GM12878 (cell line): ENCODE results near the gene FGD6. TPM values are rescaled to one million over a fixed set of nuclear protein-coding genes. Genes with fewer than 3 reads are reported as not detected.

Source experiments
- ATAC-seq: fragments of 200-7000 bp; cut with Tn5 transposase; 3 replicates; pipeline ENCODE4 v1.9.1; 2020; ENCODE audit warnings: mild to moderate bottlenecking, moderate library complexity
- BruUV-seq: library from RNA; stranded (reverse); fragments of 400-500 nt; replicated peaks from 2 replicates; lab custom pipeline; 2021; lab: Mats Ljungman, UMichigan
- CTCF ChIA-PET: fragments of 300-600 bp; sonication (Branson Sonifier 250); formaldehyde crosslinking; extraction: SDS; loops from one replicate; lab custom pipeline; 2021; ENCODE audit warnings: inconsistent platforms; lab: Yijun Ruan, JAX
- POLR2A ChIA-PET: fragments of 350-600 bp; formaldehyde crosslinking; extraction: SDS; loops from one replicate; lab custom pipeline; 2021; ENCODE audit warnings: inconsistent platforms; lab: Charles Lee
- RAD21 ChIA-PET: fragments of 300-600 bp; sonication (Branson Sonifier 250); formaldehyde crosslinking; loops from one replicate; lab custom pipeline; 2023; ENCODE audit warnings: antibody characterized with exemption; ENCODE audit not compliant: unreplicated experiment; lab: Charles Lee
- SMC1A ChIA-PET: fragments of 300-600 bp; sonication (Branson Sonifier 250); formaldehyde crosslinking; loops from one replicate; lab custom pipeline; 2023; ENCODE audit not compliant: unreplicated experiment, uncharacterized antibody; lab: Charles Lee
- DNase-seq: peaks from one replicate; pipeline ENCODE4 v3.0.0-alpha.2; 2011; ENCODE audit warnings: low read depth, low spot score
- FAIRE-seq: peaks from 3 replicates; lab custom pipeline; 2011; peaks lifted over from hg19 to GRCh38; lab: Jason Lieb, UNC
- H2AFZ ChIP-seq: 2 replicates; pipeline ENCODE4 v1.6.0; 2011; ENCODE audit warnings: low read depth, low read length, control low read depth; ENCODE audit not compliant: control insufficient read depth
- H3K27ac ChIP-seq: 2 replicates; pipeline ENCODE4 v1.5.1; 2011; ENCODE audit warnings: control low read depth; ENCODE audit not compliant: control insufficient read depth, insufficient read depth
- H3K27me3 ChIP-seq, 2 experiments: replicated peaks in 1 of 2; 2 replicates each; pipeline versions ENCODE4 v1.6.0 to v1.6.1; 2011; ENCODE audit warnings: low read length in 1 of 2; ENCODE audit not compliant: control insufficient read depth in 2 of 2, insufficient read depth in 2 of 2
- H3K36me3 ChIP-seq, 2 experiments: 2 replicates each; pipeline ENCODE4 v1.5.1; 2011; ENCODE audit warnings: low read length in 1 of 2; ENCODE audit not compliant: control insufficient read depth in 2 of 2, insufficient read depth in 2 of 2
- H3K4me1 ChIP-seq: 2 replicates; pipeline ENCODE4 v1.6.1; 2011; ENCODE audit warnings: mild to moderate bottlenecking, low read length, moderate library complexity, mixed read lengths; ENCODE audit not compliant: control insufficient read depth, insufficient read depth
- H3K4me2 ChIP-seq: 2 replicates; pipeline ENCODE4 v1.6.0; 2011; ENCODE audit warnings: control low read depth; ENCODE audit not compliant: control insufficient read depth, insufficient read depth
- H3K4me3 ChIP-seq: fragments of 200-600 bp; sonication (generic); 2 replicates; pipeline ENCODE4 v1.5.1; 2016
- H3K79me2 ChIP-seq: 2 replicates; pipeline ENCODE4 v1.6.0; 2011; ENCODE audit warnings: low read length; ENCODE audit not compliant: control insufficient read depth, insufficient read depth
- H3K9ac ChIP-seq: 2 replicates; pipeline ENCODE4 v1.8.0; 2011; ENCODE audit warnings: low read length, control low read depth, mixed read lengths; ENCODE audit not compliant: control insufficient read depth, insufficient read depth
- H3K9me3 ChIP-seq: replicated peaks from 3 replicates; pipeline ENCODE4 v1.5.1; 2011; ENCODE audit warnings: mild to moderate bottlenecking, low read length; ENCODE audit not compliant: control insufficient read depth, insufficient read depth
- H4K20me1 ChIP-seq: 2 replicates; pipeline ENCODE4 v1.6.0; 2011; ENCODE audit not compliant: control insufficient read depth, insufficient read depth
- ATF2 ChIP-seq: IDR thresholded peaks from 2 replicates; pipeline ENCODE4 v1.6.1; 2012; ENCODE audit warnings: low read length, inconsistent platforms
- IRF5 ChIP-seq: fragments of 450-650 bp; IDR thresholded peaks from 2 replicates; pipeline ENCODE4 v1.6.1; 2017; ENCODE audit warnings: borderline replicate concordance
- JUNB ChIP-seq: IDR thresholded peaks from 2 replicates; pipeline ENCODE4 v1.6.1; 2016; ENCODE audit warnings: antibody characterized with exemption, mild to moderate bottlenecking
- PRDM15 ChIP-seq: fragments of 450-650 bp; formaldehyde crosslinking; IDR thresholded peaks from 2 replicates; pipeline ENCODE4 v1.4.0; 2020; ENCODE audit warnings: mild to moderate bottlenecking, moderate library complexity
- WGBS: methylation state at CpG from one replicate; pipeline ENCODE4 v1.1.6; 2016; ENCODE audit warnings: low lambda C conversion rate; ENCODE audit not compliant: insufficient replicate concordance, insufficient coverage; ENCODE audit errors: missing lambda C conversion rate; 5-methylcytosine and 5-hydroxymethylcytosine counted together
- in situ Hi-C: fragments of 300-500 bp; cut with MboI; formaldehyde crosslinking; loops from 9 replicates; pipeline ENCODE4 v1.14.3; 2018; ENCODE audit warnings: mixed read lengths
- intact Hi-C: fragments of 100-400 bp; cut with micrococcal nuclease; formaldehyde crosslinking; loops from one replicate; pipeline ENCODE4 v1.14.2; 2022; ENCODE audit not compliant: unreplicated experiment
- polyA plus RNA-seq, 11 experiments: library from polyadenylated mRNA; depleted of rRNA in 4 of 11; unstranded in 6 of 11; stranded (reverse) in 5 of 11; fragments of >200 nt; fragmentation: Nextera tagmentation in 4 of 11; fragmentation: Illumina TruSeq in 1 of 11; extraction: Ambion mirVana in 4 of 11; extraction: Trizol in 1 of 11; gene quantifications; 1 replicate in 1 of 11; 2 replicates in 10 of 11; pipeline versions ENCODE4 v1.2.1 to v1.2.3, GENCODE V29; 2011 to 2016; ENCODE audit warnings: inconsistent platforms in 2 of 11, missing spikeins in 2 of 11, low read depth in 1 of 11
- total RNA-seq, 4 experiments: library from RNA; depleted of rRNA in 3 of 4; stranded (reverse); fragments of >200 nt in 3 of 4; fragmentation: Illumina TruSeq in 1 of 4; extraction: Trizol in 1 of 4; gene quantifications; 2 replicates each; pipeline versions ENCODE4 v1.2.1 to v1.2.3, GENCODE V29; 2013 to 2021

The FGD6 gene
- total and polyA plus RNA-seq, 10 of the 15 experiments (the other 5 are each of a cell fraction or from before 2014, with no cell fraction given): 2.4 to 15.5 (median 8.9) TPM

GRCh38 chr12:95116773-95117172 is 100.5 kb downstream of the FGD6 start:
- no peaks in the 10 kb centered on the region for H4K20me1 ChIP-seq
- FAIRE-seq: no peak
- CTCF ChIA-PET: interaction anchor here (0.6 to 8.1 kb wide), 25 partner anchors 10 to 458 kb away, joined by 3 to 120 read pairs (median 4); partner anchors contain the start of genes FGD6 and VEZT
- RAD21 ChIA-PET: interaction anchor here (0.7 to 4.8 kb wide), 10 partner anchors 30 to 1400 kb away, joined by 3 to 64 read pairs (median 4); partner anchors contain the start of genes FGD6 and VEZT
- intact Hi-C loops: loop anchor here (1.0 to 2.0 kb wide), 4 partner anchors 101 to 418 kb away; partner anchors contain the start of genes FGD6, METAP2 and VEZT
- peak; percentile 16 for DNase-seq
- no peak overlapping the region for H3K4me3 ChIP-seq
- 50% methylated on average over 3 of the region's 3 CpGs for WGBS
- TF ChIP-seq PRDM15 (no peak), JUNB (peak; percentile 24; the same call in 1 of the 2 replicates), IRF5 (no peak), ATF2 (no peak)
- H3K27ac ChIP-seq: no peak overlapping the region
- POLR2A ChIA-PET: interaction anchor here (0.6 to 1.3 kb wide), 3 partner anchors 95 to 229 kb away, joined by 3 to 5 read pairs (median 4); partner anchors contain the start of genes FGD6 and VEZT
- H3K9ac ChIP-seq: no peak overlapping the region
- ATAC-seq: peak; percentile 77
- SMC1A ChIA-PET: interaction anchor here (0.7 to 4.1 kb wide), 19 partner anchors 8 to 1400 kb away, joined by 3 to 64 read pairs (median 4); partner anchors contain the start of genes FGD6 and VEZT
- no peak overlapping the region for H3K4me2 ChIP-seq
- no peaks in the 10 kb centered on the region for H3K79me2 ChIP-seq
- H3K27me3 ChIP-seq: no peaks in the 10 kb centered on the region
- peaks cover 4% of the 10 kb centered on the region for H3K4me1 ChIP-seq
- H3K9me3 ChIP-seq: no peaks in the 10 kb centered on the region
- BruUV-seq: no TSS peak
- H3K36me3 ChIP-seq: no peaks in the 10 kb centered on the region
- in situ Hi-C loops: loop anchor here (5.0 kb wide), 1 partner anchor 421 kb away; no protein-coding TSS in a partner anchor
- no peak overlapping the region for H2AFZ ChIP-seq
